CD8-positive, alpha-beta memory T cell (primary cell): ENCODE data around the gene HLA-DMA. TPM values are rescaled to one million over a fixed set of nuclear protein-coding genes. Genes with fewer than 3 reads are reported as not detected.

ENCODE experiments used
- CTCF ChIA-PET: fragments of 350-600 bp; sonication (Branson Sonifier 250); formaldehyde crosslinking; loops from one replicate; lab custom pipeline; 2021; ENCODE audit warnings: antibody characterized with exemption; lab: Charles Lee
- POLR2A ChIA-PET: fragments of 350-600 bp; sonication (Branson Sonifier 250); formaldehyde crosslinking; loops from one replicate; lab custom pipeline; 2021; ENCODE audit warnings: antibody characterized with exemption; lab: Charles Lee
- DNase-seq, 5 donors: peaks; one replicate each; pipeline versions ENCODE4 v3.0.0 to v3.0.0-alpha.2; 2020 to 2022; ENCODE audit warnings: mixed read lengths in 1 of 5
- H3K27ac ChIP-seq: one replicate; pipeline ENCODE4 v1.7.0; 2013; ENCODE audit warnings: low read depth, mild to moderate bottlenecking, low read length, moderate library complexity
- H3K27me3 ChIP-seq: 2 replicates; pipeline ENCODE4 v1.7.0; 2013; ENCODE audit warnings: low read length, mild to moderate bottlenecking; ENCODE audit not compliant: insufficient read depth, poor library complexity, severe bottlenecking
- H3K36me3 ChIP-seq: 2 replicates; pipeline ENCODE4 v1.7.0; 2013; ENCODE audit warnings: mild to moderate bottlenecking, low read length, moderate library complexity; ENCODE audit not compliant: insufficient read depth
- H3K4me1 ChIP-seq: 2 replicates; pipeline ENCODE4 v1.7.0; 2013; ENCODE audit warnings: mild to moderate bottlenecking, low read length, moderate library complexity; ENCODE audit not compliant: insufficient read depth
- H3K4me3 ChIP-seq: 2 replicates; pipeline ENCODE4 v1.7.0; 2013; ENCODE audit warnings: mild to moderate bottlenecking, low read length
- H3K9me3 ChIP-seq: 2 replicates; pipeline ENCODE4 v1.7.0; 2013; ENCODE audit warnings: mild to moderate bottlenecking, low read length
- H3K27ac Mint-ChIP-seq, 8 donors: one replicate each; pipeline ENCODE4 v1.8.0; 2020 to 2021; ENCODE audit warnings: mixed read lengths in 8 of 8, mild to moderate bottlenecking in 6 of 8, inconsistent platforms in 3 of 8, moderate library complexity in 3 of 8
- H3K27me3 Mint-ChIP-seq, 2 donors: one replicate each; pipeline ENCODE4 v1.8.0; 2020 to 2021; ENCODE audit warnings: mixed read lengths in 2 of 2, mild to moderate bottlenecking in 1 of 2, moderate library complexity in 1 of 2
- H3K36me3 Mint-ChIP-seq, 3 donors: one replicate each; pipeline ENCODE4 v1.8.0; 2020 to 2021; ENCODE audit warnings: mixed read lengths in 3 of 3, inconsistent platforms in 1 of 3, mild to moderate bottlenecking in 1 of 3
- H3K4me1 Mint-ChIP-seq, 3 donors: one replicate each; pipeline ENCODE4 v1.8.0; 2020 to 2021; ENCODE audit warnings: mixed read lengths in 3 of 3, inconsistent platforms in 1 of 3, mild to moderate bottlenecking in 1 of 3
- H3K4me3 Mint-ChIP-seq, 7 donors: one replicate each; pipeline ENCODE4 v1.8.0; 2020 to 2021; ENCODE audit warnings: mixed read lengths in 7 of 7, mild to moderate bottlenecking in 6 of 7, moderate library complexity in 4 of 7, inconsistent platforms in 2 of 7
- H3K9me3 Mint-ChIP-seq, 5 donors: one replicate each; pipeline ENCODE4 v1.8.0; 2020 to 2022; ENCODE audit warnings: mixed read lengths in 5 of 5, mild to moderate bottlenecking in 3 of 5, moderate library complexity in 2 of 5, inconsistent platforms in 1 of 5
- polyA plus RNA-seq: library from polyadenylated mRNA; unstranded; fragments of 300-500 nt; fragmentation: Illumina TruSeq; gene quantifications from one replicate; pipeline ENCODE4 v1.2.3, GENCODE V29; 2021
- total RNA-seq, 2 experiments: library from RNA; stranded (reverse); gene quantifications; one replicate each; pipeline ENCODE4 v1.2.3, GENCODE V29; 2021

HLA-DMA gene
- total and polyA plus RNA-seq, 3 experiments from 2014 or later: 14.0 to 35.0 (median 16.5) TPM

DNA sequence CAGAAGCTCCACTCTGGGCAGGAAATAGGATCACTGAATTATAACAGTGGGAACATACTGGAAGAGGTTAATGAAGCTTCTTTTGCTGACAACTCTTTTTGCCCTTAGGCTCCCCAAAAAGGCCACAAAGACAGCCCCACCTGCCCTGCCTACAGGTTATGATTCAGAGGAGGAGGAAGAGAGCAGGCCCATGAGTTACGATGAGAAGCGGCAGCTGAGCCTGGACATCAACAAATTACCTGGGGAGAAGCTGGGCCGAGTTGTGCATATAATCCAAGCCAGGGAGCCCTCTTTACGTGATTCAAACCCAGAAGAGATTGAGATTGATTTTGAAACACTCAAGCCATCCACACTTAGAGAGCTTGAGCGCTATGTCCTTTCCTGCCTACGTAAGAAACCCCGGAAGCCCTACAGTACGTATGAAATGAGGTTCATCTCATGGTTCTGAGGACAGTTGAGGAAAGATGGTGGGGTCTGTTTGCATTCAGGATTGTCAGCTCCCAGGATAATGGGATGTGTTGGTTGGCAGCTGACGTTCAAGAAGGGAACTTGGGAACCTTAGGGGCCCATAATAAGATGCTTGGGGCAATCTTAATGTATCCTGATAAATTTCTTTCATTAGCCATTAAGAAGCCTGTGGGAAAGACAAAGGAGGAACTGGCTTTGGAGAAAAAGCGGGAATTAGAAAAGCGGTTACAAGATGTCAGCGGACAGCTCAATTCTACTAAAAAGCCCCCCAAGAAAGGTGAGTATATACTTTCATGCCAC, 27.0 kb upstream of the HLA-DMA start:
- Mint-ChIP-seq H3K27ac (peak overlapping the region in 6 of 8 donors; percentile 17 to 76 (median 60)), H3K4me3 (peak overlapping the region in 1 of 7 donors; percentile 37), H3K4me1 (peaks cover 49 to 82% (median 67%) of the 10 kb centered on the region in 3 donors), H3K36me3 (peaks cover 23 to 74% (median 28%) of the 10 kb centered on the region in 3 donors), H3K27me3 (no peaks in the 10 kb centered on the region), H3K9me3 (no peaks in the 10 kb centered on the region)
- H3K4me3 ChIP-seq: no peak overlapping the region
- H3K9me3 ChIP-seq: no peaks in the 10 kb centered on the region
- H3K4me1 ChIP-seq: peaks cover 46% of the 10 kb centered on the region
- CTCF ChIA-PET: interaction anchor here (1.0 to 9.6 kb wide), 10 partner anchors 9 to 112 kb away, joined by 3 to 161 read pairs (median 6); partner anchors contain the start of genes BRD2 and HLA-DMA
- H3K36me3 ChIP-seq: peaks cover 68% of the 10 kb centered on the region
- no peak for DNase-seq
- H3K27me3 ChIP-seq: no peaks in the 10 kb centered on the region
- POLR2A ChIA-PET: interaction anchor here (0.8 to 3.8 kb wide), 4 partner anchors 8 to 134 kb away, joined by 3 to 43 read pairs (median 4); partner anchors contain the start of gene BRD2
- H3K27ac ChIP-seq: no peak overlapping the region

DNA sequence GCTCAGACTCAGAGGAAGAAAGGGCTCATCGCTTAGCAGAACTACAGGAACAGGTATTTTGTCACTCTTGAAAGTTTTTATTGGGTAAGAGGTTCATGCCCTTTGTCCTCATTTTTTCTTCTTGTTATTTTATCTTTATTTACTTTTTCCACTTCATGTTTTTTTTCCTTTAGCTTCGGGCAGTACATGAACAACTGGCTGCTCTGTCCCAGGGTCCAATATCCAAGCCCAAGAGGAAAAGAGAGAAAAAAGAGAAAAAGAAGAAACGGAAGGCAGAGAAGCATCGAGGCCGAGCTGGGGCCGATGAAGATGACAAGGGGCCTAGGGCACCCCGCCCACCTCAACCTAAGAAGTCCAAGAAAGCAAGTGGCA, 25.0 kb upstream of the HLA-DMA start:
- ChIA-PET POLR2A (interaction anchor here (0.6 to 1.2 kb wide), 3 partner anchors 24 to 38 kb away, joined by 3 to 7 read pairs (median 4); no protein-coding TSS in a partner anchor), CTCF (interaction anchor here (0.7 to 1.8 kb wide), 4 partner anchors 24 to 139 kb away, joined by 3 to 5 read pairs (median 3); partner anchors contain the start of genes HLA-DMA and TAP2)
- no peak for DNase-seq
- Histone ChIP-seq H3K27ac (no peak overlapping the region), H3K36me3 (peaks cover 81% of the 10 kb centered on the region), H3K9me3 (no peaks in the 10 kb centered on the region), H3K27me3 (no peaks in the 10 kb centered on the region), H3K4me1 (peaks cover 43% of the 10 kb centered on the region), H3K4me3 (no peak overlapping the region)
- Mint-ChIP-seq H3K4me3 (peak overlapping the region in 1 of 7 donors; percentile 8), H3K4me1 (peaks cover 49 to 76% (median 63%) of the 10 kb centered on the region in 3 donors), H3K36me3 (peaks cover 31 to 94% (median 36%) of the 10 kb centered on the region in 3 donors), H3K27me3 (peaks cover 0 to 4% of the 10 kb centered on the region in 2 donors), H3K27ac (peak overlapping the region; percentile 26 to 100 (median 70)), H3K9me3 (no peaks in the 10 kb centered on the region)

DNA sequence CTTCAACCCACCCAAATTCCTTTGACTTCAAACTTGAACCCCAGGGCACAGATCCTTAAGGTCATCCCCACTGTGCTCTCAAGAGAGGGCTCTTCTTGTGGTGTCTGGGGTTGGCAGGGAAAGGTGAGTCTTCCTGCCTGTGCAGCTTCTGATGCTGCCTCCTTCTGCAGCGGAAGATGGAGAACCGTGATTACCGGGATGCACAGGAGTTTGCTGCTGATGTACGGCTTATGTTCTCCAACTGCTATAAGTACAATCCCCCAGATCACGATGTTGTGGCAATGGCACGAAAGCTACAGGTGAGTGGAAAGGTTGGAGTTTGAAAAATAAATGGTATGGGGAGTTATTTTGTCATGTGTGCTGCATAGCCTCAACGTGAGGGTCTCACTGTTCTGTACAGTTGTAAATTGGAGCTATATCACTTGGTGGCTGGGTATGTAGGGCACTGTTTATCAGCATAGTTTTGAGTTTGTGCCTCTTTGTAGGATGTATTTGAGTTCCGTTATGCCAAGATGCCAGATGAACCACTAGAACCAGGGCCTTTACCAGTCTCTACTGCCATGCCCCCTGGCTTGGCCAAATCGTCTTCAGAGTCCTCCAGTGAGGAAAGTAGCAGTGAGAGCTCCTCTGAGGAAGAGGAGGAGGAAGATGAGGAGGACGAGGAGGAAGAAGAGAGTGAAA, 24.5 kb upstream of the HLA-DMA start:
- POLR2A ChIA-PET: interaction anchor here (0.8 to 2.6 kb wide), 4 partner anchors 10 to 139 kb away, joined by 3 to 6 read pairs (median 4); partner anchors contain the start of gene TAP2
- H3K4me3 Mint-ChIP-seq: peak overlapping the region in 4 of 7 donors; percentile 4 to 57 (median 16)
- H3K27me3 Mint-ChIP-seq: peaks cover 0 to 8% of the 10 kb centered on the region in 2 donors
- peaks cover 32 to 97% (median 36%) of the 10 kb centered on the region in 3 donors for H3K36me3 Mint-ChIP-seq
- Histone ChIP-seq H3K4me3 (no peak overlapping the region), H3K36me3 (peaks cover 81% of the 10 kb centered on the region), H3K27me3 (no peaks in the 10 kb centered on the region), H3K9me3 (no peaks in the 10 kb centered on the region), H3K27ac (no peak overlapping the region), H3K4me1 (peaks cover 43% of the 10 kb centered on the region)
- H3K27ac Mint-ChIP-seq: peak overlapping the region in 7 of 8 donors; percentile 26 to 100 (median 76)
- DNase-seq: no peak
- CTCF ChIA-PET: interaction anchor here (0.7 to 1.8 kb wide), 5 partner anchors 24 to 139 kb away, joined by 3 to 5 read pairs (median 3); partner anchors contain the start of genes TAP1 and TAP2
- H3K4me1 Mint-ChIP-seq: peaks cover 49 to 72% (median 60%) of the 10 kb centered on the region in 3 donors
- H3K9me3 Mint-ChIP-seq: no peaks in the 10 kb centered on the region

DNA sequence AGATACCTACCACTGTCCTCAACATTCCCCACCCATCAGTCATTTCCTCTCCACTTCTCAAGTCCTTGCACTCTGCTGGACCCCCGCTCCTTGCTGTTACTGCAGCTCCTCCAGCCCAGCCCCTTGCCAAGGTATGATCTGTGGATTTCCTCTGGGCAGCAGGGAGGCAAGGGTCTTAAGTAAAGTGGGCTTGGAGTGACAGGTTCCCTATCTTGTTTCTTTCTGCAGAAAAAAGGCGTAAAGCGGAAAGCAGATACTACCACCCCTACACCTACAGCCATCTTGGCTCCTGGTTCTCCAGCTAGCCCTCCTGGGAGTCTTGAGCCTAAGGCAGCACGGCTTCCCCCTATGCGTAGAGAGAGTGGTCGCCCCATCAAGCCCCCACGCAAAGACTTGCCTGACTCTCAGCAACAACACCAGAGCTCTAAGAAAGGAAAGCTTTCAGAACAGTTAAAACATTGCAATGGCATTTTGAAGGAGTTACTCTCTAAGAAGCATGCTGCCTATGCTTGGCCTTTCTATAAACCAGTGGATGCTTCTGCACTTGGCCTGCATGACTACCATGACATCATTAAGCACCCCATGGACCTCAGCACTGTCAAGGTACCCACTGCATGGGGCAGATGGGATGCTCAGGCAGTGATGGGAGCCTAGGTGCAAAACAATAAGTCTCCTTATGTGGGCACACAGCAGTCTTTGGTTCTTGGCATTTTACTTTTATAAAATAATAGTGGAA, 23.6 kb upstream of the HLA-DMA start:
- Mint-ChIP-seq H3K27ac (peak overlapping the region; percentile 72 to 100 (median 99)), H3K4me1 (peaks cover 49 to 70% (median 56%) of the 10 kb centered on the region in 3 donors), H3K9me3 (peaks cover 0 to 3% (median 0%) of the 10 kb centered on the region in 5 donors), H3K27me3 (peaks cover 0 to 16% of the 10 kb centered on the region in 2 donors), H3K36me3 (peaks cover 32 to 99% (median 33%) of the 10 kb centered on the region in 3 donors), H3K4me3 (peak overlapping the region in 6 of 7 donors; percentile 37 to 100 (median 90))
- H3K27ac ChIP-seq: no peak overlapping the region
- ChIA-PET POLR2A (interaction anchor here (1.5 to 2.6 kb wide), 2 partner anchors 9 to 138 kb away, joined by 5 to 6 read pairs; partner anchors contain the start of gene TAP2), CTCF (interaction anchor here (0.9 to 16.7 kb wide), 5 partner anchors 9 to 123 kb away, joined by 3 to 270 read pairs (median 5); partner anchors contain the start of genes HLA-DMA and TAP1)
- no peak for DNase-seq
- H3K9me3 ChIP-seq: no peaks in the 10 kb centered on the region
- no peak overlapping the region for H3K4me3 ChIP-seq
- peaks cover 75% of the 10 kb centered on the region for H3K36me3 ChIP-seq
- no peaks in the 10 kb centered on the region for H3K27me3 ChIP-seq
- H3K4me1 ChIP-seq: peaks cover 43% of the 10 kb centered on the region

DNA sequence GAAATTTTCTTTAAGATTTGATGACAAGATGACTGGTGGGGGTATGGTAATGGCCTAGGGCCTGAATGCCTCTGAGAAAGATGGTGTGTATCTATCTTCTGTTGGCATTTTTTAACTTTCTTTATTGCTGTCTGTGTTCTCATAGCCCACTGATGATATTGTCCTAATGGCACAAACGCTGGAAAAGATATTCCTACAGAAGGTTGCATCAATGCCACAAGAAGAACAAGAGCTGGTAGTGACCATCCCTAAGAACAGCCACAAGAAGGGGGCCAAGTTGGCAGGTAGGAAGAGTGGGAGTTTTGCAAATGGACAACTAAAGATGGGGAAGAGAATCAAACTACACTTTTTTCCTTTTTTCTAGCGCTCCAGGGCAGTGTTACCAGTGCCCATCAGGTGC, 23.0 kb upstream of the HLA-DMA start:
- Histone ChIP-seq H3K9me3 (no peaks in the 10 kb centered on the region), H3K4me1 (peaks cover 43% of the 10 kb centered on the region), H3K36me3 (peaks cover 71% of the 10 kb centered on the region), H3K4me3 (no peak overlapping the region), H3K27ac (no peak overlapping the region), H3K27me3 (no peaks in the 10 kb centered on the region)
- no peak for DNase-seq
- peaks cover 0 to 16% of the 10 kb centered on the region in 2 donors for H3K27me3 Mint-ChIP-seq
- peak overlapping the region in 7 of 8 donors; percentile 87 to 100 (median 99) for H3K27ac Mint-ChIP-seq
- H3K4me1 Mint-ChIP-seq: peaks cover 49 to 68% (median 62%) of the 10 kb centered on the region in 3 donors
- peak overlapping the region in 6 of 7 donors; percentile 83 to 100 (median 97) for H3K4me3 Mint-ChIP-seq
- ChIA-PET CTCF (interaction anchor here (1.1 to 16.7 kb wide), 4 partner anchors 9 to 108 kb away, joined by 4 to 270 read pairs (median 126); partner anchors contain the start of gene HLA-DMA), POLR2A (interaction anchor here (0.7 to 2.6 kb wide), 5 partner anchors 8 to 138 kb away, joined by 4 to 6 read pairs (median 4); partner anchors contain the start of genes HLA-DMB, HLA-DPB1 and TAP2)
- peaks cover 32 to 99% (median 32%) of the 10 kb centered on the region in 3 donors for H3K36me3 Mint-ChIP-seq
- H3K9me3 Mint-ChIP-seq: peaks cover 0 to 3% (median 0%) of the 10 kb centered on the region in 5 donors

DNA sequence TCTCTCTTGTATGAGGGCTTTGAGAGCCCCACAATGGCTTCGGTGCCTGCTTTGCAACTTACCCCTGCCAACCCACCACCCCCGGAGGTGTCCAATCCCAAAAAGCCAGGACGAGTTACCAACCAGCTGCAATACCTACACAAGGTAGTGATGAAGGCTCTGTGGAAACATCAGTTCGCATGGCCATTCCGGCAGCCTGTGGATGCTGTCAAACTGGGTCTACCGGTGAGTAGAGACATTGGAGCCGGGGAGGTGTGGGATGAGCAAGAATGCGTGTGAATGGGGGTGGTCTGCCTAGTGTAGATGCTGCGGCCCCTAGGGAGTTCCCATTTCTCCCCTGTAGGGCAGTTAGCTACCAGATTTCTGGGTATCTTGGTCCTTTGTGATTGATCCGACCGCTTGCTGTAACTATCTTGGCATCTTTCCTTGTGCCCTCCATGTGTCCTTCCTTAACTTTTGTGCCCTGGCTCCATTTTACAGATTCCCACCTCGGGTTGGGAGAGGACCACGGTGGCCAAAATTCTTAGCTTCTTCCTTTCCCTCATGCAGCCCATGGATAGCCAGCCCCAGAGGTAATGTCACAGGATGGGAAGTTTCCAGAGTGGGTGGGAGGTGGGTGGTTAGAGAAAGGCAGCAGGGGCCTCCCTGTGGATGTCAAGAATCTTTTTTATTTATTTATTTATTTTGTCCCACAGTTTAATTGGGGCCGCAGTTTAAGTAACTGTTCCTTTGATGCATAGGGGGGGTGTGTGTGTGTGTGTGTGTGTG, 21.8 kb upstream of the HLA-DMA start:
- ChIA-PET CTCF (interaction anchor here (1.2 to 16.7 kb wide), 11 partner anchors 11 to 297 kb away, joined by 3 to 270 read pairs (median 6); partner anchors contain the start of genes HLA-DMA, RPS18, TAP1 and TAP2), POLR2A (interaction anchor here (0.7 to 8.8 kb wide), 12 partner anchors 10 to 136 kb away, joined by 3 to 164 read pairs (median 6); partner anchors contain the start of genes HLA-DMA, HLA-DMB, HLA-DPB1 and PSMB8)
- DNase-seq: no peak
- peaks cover 0 to 3% (median 0%) of the 10 kb centered on the region in 5 donors for H3K9me3 Mint-ChIP-seq
- Histone ChIP-seq H3K36me3 (peaks cover 59% of the 10 kb centered on the region), H3K4me1 (peaks cover 43% of the 10 kb centered on the region), H3K27ac (peak overlapping the region; percentile 84), H3K9me3 (no peaks in the 10 kb centered on the region), H3K27me3 (no peaks in the 10 kb centered on the region), H3K4me3 (peak overlapping the region; percentile 77)
- peak overlapping the region; percentile 85 to 100 (median 99) for H3K27ac Mint-ChIP-seq
- H3K4me3 Mint-ChIP-seq: peak overlapping the region; percentile 96 to 100 (median 97)
- H3K27me3 Mint-ChIP-seq: peaks cover 0 to 16% of the 10 kb centered on the region in 2 donors
- H3K4me1 Mint-ChIP-seq: peaks cover 47 to 58% (median 58%) of the 10 kb centered on the region in 3 donors
- peaks cover 32 to 97% (median 32%) of the 10 kb centered on the region in 3 donors for H3K36me3 Mint-ChIP-seq
